Activated T-cell treated with anti-CD3 and anti-CD28 coated beads, Interleukin-2, amount 50 U/mL, for 4 hours (primary cell): ENCODE results near the gene TOX3. TPM values are rescaled to one million over a fixed set of nuclear protein-coding genes. Genes with fewer than 3 reads are reported as not detected.

ENCODE experiments used
- ATAC-seq, 2 donors: fragments of 200-7000 bp; cut with Tn5 transposase; one replicate each; pipeline ENCODE4 v1.10.0; 2021
- DNase-seq: peaks from one replicate; pipeline ENCODE4 v3.0.0-alpha.2; 2020
- H3K27me3 Mint-ChIP-seq: one replicate; pipeline ENCODE4 v1.8.0; 2021; ENCODE audit warnings: low read depth, mixed read lengths
- H3K36me3 Mint-ChIP-seq: one replicate; pipeline ENCODE4 v1.8.0; 2022; ENCODE audit warnings: mixed read lengths; ENCODE audit not compliant: insufficient read depth
- H3K4me1 Mint-ChIP-seq: one replicate; pipeline ENCODE4 v1.8.0; 2021; ENCODE audit warnings: low read depth, mixed read lengths
- H3K4me3 Mint-ChIP-seq: one replicate; pipeline ENCODE4 v1.8.0; 2021; ENCODE audit warnings: mild to moderate bottlenecking, moderate library complexity, mixed read lengths
- H3K9me3 Mint-ChIP-seq: one replicate; pipeline ENCODE4 v1.8.0; 2021; ENCODE audit warnings: mixed read lengths
- total RNA-seq, 3 donors: library from RNA; stranded (reverse); gene quantifications; one replicate each; pipeline ENCODE4 v1.2.1, GENCODE V29; 2021

The TOX3 gene
- total RNA-seq, 3 donors from 2014 or later = 0.08 TPM; not detected in 2

DNA sequence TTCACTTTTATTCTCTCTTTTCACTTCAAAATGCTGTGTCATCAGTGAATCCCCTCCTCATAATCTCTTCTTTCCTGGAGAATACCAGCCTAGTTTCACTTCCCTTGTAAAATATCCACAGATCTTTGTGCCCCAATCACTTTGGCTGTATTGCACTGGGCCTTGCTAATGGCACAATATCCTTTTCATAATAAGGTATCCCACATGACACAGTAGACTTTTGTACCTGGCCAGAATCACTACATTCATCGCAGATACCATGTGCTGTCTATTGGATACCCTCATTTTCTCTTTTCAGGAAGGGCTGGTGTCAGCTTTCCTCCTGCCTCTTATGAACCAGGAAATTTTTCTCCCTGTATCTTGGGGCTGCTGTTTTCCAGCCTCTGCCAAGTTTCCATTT, 25.7 kb upstream of the TOX3 start:
- Mint-ChIP-seq H3K27me3 (no peaks in the 10 kb centered on the region), H3K9me3 (peaks cover 4% of the 10 kb centered on the region), H3K4me1 (no peaks in the 10 kb centered on the region), H3K36me3 (no peaks in the 10 kb centered on the region), H3K4me3 (no peak overlapping the region)
- ATAC-seq (no peak), DNase-seq (no peak)

DNA sequence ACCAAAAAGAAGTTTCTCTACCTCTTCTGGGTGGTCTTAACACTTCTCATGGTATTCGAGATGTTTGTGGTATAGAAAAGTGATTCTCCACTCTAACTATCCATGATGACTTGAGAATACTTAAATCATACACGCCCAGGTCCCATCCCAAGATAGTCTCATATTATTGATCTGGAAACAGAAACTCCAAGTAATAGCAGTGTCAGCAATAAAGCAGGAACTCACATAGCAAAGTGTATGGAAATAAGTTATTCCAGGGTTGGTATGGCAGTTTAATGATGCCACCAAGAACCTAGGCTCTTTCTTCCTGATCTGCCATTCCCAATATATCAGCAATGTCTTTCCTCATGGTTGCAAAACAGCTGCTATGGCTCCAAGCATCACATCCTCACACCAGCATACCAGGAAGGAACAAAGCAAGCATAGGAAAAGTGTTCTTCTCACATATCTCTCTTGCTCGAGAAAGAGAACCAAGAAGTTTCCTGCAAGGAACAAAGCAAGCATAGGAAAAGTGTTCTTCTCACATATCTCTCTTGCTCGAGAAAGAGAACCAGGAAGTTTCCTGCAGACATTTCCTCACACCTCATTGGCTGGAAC, 23.6 kb upstream of the TOX3 start:
- H3K27me3 Mint-ChIP-seq = no peaks in the 10 kb centered on the region
- H3K4me1 Mint-ChIP-seq = no peaks in the 10 kb centered on the region
- no peaks in the 10 kb centered on the region for H3K36me3 Mint-ChIP-seq
- H3K4me3 Mint-ChIP-seq = no peak overlapping the region
- no peak for ATAC-seq
- no peak for DNase-seq
- peaks cover 4% of the 10 kb centered on the region for H3K9me3 Mint-ChIP-seq

DNA sequence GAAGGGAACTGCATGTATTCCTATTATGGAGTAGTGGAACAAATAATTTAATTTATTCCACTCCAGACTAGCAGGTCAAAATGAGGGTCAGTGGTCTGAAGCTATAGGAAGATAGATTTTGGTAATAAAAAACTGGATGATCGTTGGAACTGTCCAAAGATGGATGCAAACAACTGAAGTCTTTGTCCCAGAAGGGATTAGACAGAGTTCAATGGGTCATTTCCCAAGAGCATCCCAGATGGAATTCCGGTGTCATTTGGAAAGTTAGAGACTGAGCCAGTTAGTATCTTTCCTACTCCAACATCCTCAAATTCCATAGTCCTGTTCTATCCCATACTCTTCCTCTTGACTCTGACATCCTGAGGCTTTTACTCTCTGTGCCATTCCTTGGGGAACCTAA, 22.8 kb upstream of the TOX3 start:
- DNase-seq (no peak), ATAC-seq (no peak)
- Mint-ChIP-seq H3K4me1 (no peaks in the 10 kb centered on the region), H3K36me3 (no peaks in the 10 kb centered on the region), H3K9me3 (peaks cover 4% of the 10 kb centered on the region), H3K4me3 (no peak overlapping the region), H3K27me3 (no peaks in the 10 kb centered on the region)

GRCh38 chr16:52568983-52569690, 22.2 kb upstream of the TOX3 start:
- Mint-ChIP-seq H3K4me1 (no peaks in the 10 kb centered on the region), H3K27me3 (no peaks in the 10 kb centered on the region), H3K4me3 (no peak overlapping the region), H3K36me3 (no peaks in the 10 kb centered on the region), H3K9me3 (peaks cover 4% of the 10 kb centered on the region)
- no peak for DNase-seq
- ATAC-seq = no peak

GRCh38 chr16:52568495-52568894, 21.6 kb upstream of the TOX3 start:
- DNase-seq (no peak), ATAC-seq (no peak)
- peaks cover 4% of the 10 kb centered on the region for H3K9me3 Mint-ChIP-seq
- no peaks in the 10 kb centered on the region for H3K27me3 Mint-ChIP-seq
- no peak overlapping the region for H3K4me3 Mint-ChIP-seq
- H3K4me1 Mint-ChIP-seq = no peaks in the 10 kb centered on the region
- no peaks in the 10 kb centered on the region for H3K36me3 Mint-ChIP-seq

GRCh38 chr16:52567193-52567592, 20.2 kb upstream of the TOX3 start:
- H3K36me3 Mint-ChIP-seq = no peaks in the 10 kb centered on the region
- H3K4me1 Mint-ChIP-seq = no peaks in the 10 kb centered on the region
- ATAC-seq (no peak), DNase-seq (no peak)
- H3K9me3 Mint-ChIP-seq = peaks cover 4% of the 10 kb centered on the region
- no peaks in the 10 kb centered on the region for H3K27me3 Mint-ChIP-seq
- no peak overlapping the region for H3K4me3 Mint-ChIP-seq

GRCh38 chr16:52563767-52564611, 17.0 kb upstream of the TOX3 start:
- no peak for ATAC-seq
- no peak overlapping the region for H3K4me3 Mint-ChIP-seq
- H3K4me1 Mint-ChIP-seq = no peaks in the 10 kb centered on the region
- H3K9me3 Mint-ChIP-seq = no peaks in the 10 kb centered on the region
- no peaks in the 10 kb centered on the region for H3K36me3 Mint-ChIP-seq
- no peak for DNase-seq
- no peaks in the 10 kb centered on the region for H3K27me3 Mint-ChIP-seq

- Mint-ChIP-seq H3K4me1 (no peaks in the 10 kb centered on the region), H3K36me3 (no peaks in the 10 kb centered on the region), H3K9me3 (no peaks in the 10 kb centered on the region), H3K4me3 (no peak overlapping the region), H3K27me3 (no peaks in the 10 kb centered on the region)
- DNase-seq (no peak), ATAC-seq (no peak)
Observed at GRCh38 chr16:52562770-52563169, 15.8 kb upstream of the TOX3 start.

- DNase-seq (no peak), ATAC-seq (no peak)
- no peaks in the 10 kb centered on the region for H3K4me1 Mint-ChIP-seq
- no peaks in the 10 kb centered on the region for H3K27me3 Mint-ChIP-seq
- H3K36me3 Mint-ChIP-seq = no peaks in the 10 kb centered on the region
- no peak overlapping the region for H3K4me3 Mint-ChIP-seq
- no peaks in the 10 kb centered on the region for H3K9me3 Mint-ChIP-seq
Observed at GRCh38 chr16:52561910-52562741, 15.2 kb upstream of the TOX3 start.

GRCh38 chr16:52558448-52558847, 11.5 kb upstream of the TOX3 start:
- Mint-ChIP-seq H3K4me1 (no peaks in the 10 kb centered on the region), H3K36me3 (no peaks in the 10 kb centered on the region), H3K4me3 (no peak overlapping the region), H3K9me3 (peaks cover 6% of the 10 kb centered on the region), H3K27me3 (no peaks in the 10 kb centered on the region)
- DNase-seq (no peak), ATAC-seq (no peak)

DNA sequence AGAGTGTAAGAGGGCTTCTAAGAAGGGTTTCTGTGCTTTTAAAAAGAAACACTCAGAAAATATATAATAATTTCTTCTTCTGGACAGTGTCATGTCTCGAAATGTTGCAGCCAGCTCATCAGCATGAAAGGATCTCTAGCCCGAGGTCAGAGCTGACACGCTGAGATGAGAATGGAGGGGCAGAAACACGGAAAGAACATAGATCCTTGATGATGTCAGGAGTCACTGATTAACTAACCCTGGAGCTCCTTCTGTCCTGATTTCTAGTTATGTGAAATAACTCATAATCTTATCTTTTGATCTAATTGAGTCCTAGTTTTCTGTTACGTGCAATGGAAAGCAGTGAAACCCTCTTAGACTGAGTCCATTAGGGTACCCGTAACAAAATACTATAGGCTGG, 10.3 kb upstream of the TOX3 start:
- Mint-ChIP-seq H3K36me3 (no peaks in the 10 kb centered on the region), H3K4me1 (no peaks in the 10 kb centered on the region), H3K4me3 (no peak overlapping the region), H3K9me3 (peaks cover 6% of the 10 kb centered on the region), H3K27me3 (no peaks in the 10 kb centered on the region)
- DNase-seq = no peak
- ATAC-seq = no peak

DNA sequence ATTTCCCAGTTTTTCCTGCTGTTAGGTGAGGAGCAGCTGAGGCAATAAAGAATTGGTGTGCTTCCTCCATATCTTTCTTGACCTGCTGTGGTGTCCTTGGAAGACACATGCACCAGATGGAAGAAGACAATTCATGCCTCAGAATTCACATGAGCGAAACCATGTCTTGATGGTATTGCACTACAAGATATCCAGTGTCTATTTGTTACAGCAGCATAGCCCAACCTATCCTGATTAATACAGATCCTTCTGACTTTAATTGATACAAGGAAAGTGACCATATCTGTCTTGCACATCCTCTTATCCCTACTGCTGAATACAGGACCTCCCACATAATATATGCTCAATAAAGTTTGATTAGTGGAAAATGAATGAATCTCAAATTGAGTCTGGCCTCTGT, 9.1 kb upstream of the TOX3 start:
- Mint-ChIP-seq H3K36me3 (no peaks in the 10 kb centered on the region), H3K4me1 (no peaks in the 10 kb centered on the region), H3K27me3 (no peaks in the 10 kb centered on the region), H3K9me3 (peaks cover 6% of the 10 kb centered on the region), H3K4me3 (no peak overlapping the region)
- no peak for ATAC-seq
- DNase-seq = no peak

DNA sequence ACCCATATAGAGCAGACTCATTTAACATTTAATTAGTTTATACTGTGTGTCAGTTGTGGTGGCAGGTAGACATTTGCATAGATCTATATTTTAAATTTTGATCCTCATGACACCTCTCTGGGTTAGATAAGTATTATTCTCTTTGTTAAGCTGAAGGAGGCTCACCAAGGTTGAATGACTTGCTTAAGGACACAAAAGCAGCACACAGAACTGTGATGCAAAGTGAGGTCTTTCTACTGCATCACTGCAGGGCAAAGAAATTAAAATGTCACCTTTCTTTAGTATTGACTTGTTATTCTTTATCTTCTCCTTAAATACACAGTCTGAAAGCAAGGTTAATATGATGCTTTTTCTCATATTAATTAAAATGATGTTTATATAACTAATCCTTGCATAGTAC, 8.6 kb upstream of the TOX3 start:
- Mint-ChIP-seq H3K27me3 (no peaks in the 10 kb centered on the region), H3K4me3 (no peak overlapping the region), H3K4me1 (no peaks in the 10 kb centered on the region), H3K36me3 (no peaks in the 10 kb centered on the region), H3K9me3 (peaks cover 6% of the 10 kb centered on the region)
- DNase-seq (no peak), ATAC-seq (no peak)

GRCh38 chr16:52554334-52554733, 7.4 kb upstream of the TOX3 start:
- H3K4me1 Mint-ChIP-seq = no peaks in the 10 kb centered on the region
- no peaks in the 10 kb centered on the region for H3K36me3 Mint-ChIP-seq
- ATAC-seq (no peak), DNase-seq (no peak)
- peaks cover 6% of the 10 kb centered on the region for H3K9me3 Mint-ChIP-seq
- no peaks in the 10 kb centered on the region for H3K27me3 Mint-ChIP-seq
- no peak overlapping the region for H3K4me3 Mint-ChIP-seq
